Inflammatory macrophage (primary cell): ENCODE measurements around the gene OLFM4.

Experiments
- DNase-seq, 2 donors: peaks; one replicate each; pipeline ENCODE4 v3.0.0-alpha.2; 2020 to 2022

The OLFM4 gene

GRCh38 chr13:53068585-53069520 is 40.2 kb downstream of the OLFM4 start:
- DNase-seq, result no peak

DNA sequence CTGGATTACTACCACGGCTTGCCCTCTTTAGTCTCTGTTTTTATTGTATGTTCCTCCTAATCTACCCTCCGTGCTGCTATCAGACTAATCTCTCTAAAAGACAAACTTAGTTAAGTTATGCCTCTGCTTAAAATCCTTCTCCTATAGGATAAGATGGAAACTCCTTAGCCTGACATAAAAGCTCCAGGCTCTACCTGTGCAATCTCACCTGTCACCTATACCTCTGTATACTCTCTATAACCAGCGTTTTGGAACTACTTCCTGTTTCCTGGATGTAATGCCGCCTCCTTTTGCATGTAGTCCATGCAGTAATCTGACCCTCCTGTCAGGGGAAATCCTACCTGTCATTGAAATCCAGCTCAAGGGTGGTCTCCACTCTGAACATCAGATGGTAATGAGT is 41.2 kb downstream of the OLFM4 start:
- DNase-seq, result no peak

DNA sequence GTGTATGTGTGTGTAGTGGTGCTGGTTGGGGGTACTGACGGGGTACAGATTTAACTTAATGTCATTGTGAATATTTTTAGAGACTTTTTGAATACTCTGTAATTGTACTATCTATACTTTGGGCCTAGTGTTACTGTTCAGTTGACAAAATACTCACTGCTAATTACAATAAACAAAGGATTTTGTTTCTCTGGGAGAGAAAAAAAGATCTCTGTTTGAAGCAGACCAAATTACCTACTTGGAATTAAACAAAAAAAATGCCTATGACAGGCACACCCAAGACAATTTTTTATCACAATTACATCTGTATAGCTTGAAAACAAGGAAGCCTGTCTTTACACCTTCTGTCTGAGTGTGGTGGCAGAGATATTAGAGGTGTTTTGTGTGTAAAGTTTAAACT is 45.1 kb downstream of the OLFM4 start:
- no peak for DNase-seq

- no peak for DNase-seq
Measured at GRCh38 chr13:53074114-53074513, 45.5 kb downstream of the OLFM4 start.

DNA sequence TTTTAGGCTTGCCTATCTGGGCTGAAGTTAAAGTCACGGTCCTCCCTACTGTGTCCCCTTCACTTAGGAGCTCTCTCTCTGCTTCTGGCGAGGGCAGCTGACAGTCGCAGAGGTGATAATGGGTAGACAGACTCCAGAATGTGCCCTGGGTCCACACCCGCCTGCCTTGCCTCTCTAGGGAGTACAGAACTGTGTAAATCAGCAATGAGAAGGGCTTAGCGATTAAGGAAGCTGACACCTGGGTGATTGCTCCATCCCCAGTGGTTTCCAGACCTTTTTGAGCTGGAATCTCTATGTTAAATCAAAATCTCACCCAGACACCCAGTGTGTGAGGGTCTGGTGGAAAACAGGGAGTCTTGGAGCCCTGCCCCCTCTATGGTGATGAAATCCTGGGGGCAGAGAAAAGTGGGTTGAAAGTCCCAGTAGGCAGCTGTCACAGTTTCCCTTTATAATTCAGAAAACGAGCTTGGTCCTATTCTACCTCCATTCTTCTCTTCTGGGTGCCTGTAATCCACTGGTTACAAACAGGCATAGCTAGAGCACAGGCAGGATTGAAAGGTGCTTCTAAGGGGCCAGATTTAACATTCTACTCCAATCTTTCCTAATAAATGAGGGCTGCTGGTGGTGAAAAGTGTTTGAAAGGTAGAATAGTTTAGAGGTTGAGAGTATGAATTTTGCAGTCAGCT is 46.9 kb downstream of the OLFM4 start:
- DNase-seq, result no peak

- DNase-seq, result no peak
Measured at GRCh38 chr13:53079691-53080090, 51.1 kb downstream of the OLFM4 start.

DNA sequence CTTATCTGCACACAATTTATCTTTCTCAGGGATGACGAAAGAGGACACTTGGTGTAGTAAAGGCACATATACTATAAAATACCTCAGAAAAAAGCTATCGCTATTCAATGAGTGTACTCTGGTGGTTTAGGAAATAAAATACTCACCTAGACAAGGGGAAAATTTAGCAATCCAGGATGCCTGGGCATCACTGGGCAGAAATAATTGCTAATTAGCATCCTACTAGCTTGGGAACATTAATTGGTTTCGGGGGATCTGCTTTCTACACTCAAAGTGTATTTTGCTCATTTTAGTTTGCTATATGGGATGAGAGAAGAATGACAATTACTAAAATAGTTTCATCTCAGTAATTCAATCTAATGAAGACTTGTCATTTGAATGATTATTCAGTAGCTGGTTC is 60.3 kb downstream of the OLFM4 start:
- no peak for DNase-seq

DNA sequence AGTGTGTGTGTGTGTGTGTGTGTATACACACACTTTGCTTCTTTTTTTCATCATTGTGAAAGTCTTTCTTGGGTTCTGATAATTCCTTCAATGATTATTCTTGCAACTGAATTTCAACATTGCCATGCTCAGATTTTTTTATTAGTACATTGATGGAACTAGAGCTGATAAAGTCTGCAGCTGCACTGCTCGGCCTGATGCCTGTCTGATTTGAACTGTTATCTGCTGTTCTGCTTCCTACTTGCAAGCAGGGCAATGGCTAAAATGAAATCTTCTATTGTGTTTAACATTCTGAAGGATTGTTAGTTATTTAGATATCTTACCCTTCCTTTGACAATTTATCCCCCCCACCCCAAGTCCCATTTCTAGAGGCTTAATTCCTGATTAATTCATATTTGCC is 61.3 kb downstream of the OLFM4 start:
- DNase-seq, result no peak

DNA sequence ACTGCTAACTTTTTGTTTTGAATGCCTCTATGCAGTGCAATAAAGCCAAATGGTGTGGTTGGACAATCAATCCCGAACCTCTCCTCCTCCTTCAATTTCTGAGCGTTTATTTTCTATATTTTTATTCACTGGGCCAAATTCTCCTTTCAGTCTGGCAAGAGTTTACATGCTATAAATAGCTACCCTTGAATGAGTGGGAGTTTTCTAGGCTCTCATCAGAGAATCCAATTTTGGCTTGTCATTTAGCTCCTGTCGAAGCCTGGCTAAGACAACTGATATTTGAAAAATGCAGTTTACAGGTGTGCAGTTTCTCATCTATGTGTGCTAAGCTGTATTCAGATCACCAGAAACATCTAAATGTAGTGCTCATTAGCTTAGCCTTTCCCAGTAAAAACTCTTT is 61.8 kb downstream of the OLFM4 start:
- no peak for DNase-seq

DNA sequence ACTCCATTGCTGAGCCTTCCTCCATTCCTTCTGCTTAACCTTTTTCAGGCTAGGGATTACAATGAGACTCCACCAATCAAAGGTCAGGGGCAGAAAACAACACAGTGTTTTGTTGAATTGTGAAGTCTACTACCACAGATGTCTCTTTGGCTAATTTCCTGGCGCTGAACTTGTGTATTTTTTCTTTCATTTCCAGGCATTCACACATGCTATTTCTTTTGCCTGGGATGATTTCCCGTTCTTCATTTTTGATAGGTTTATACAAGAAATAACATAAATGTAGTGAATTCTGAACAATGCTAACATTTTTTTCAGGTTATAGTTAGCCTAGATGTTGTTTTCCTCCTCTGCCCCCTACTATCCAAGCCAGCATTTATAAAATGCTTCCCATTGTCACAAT is 64.3 kb downstream of the OLFM4 start:
- DNase-seq, result no peak

GRCh38 chr13:53098455-53098854 is 69.8 kb downstream of the OLFM4 start:
- no peak for DNase-seq

- no peak for DNase-seq
Measured at GRCh38 chr13:53100394-53101063, 71.9 kb downstream of the OLFM4 start.
